ENCODE results near the gene SDK2. TPM values are rescaled to one million over a fixed set of nuclear protein-coding genes. Genes with fewer than 3 reads are reported as not detected.

The SDK2 gene
- total and polyA plus RNA-seq, 2 experiments from 2014 or later: 0.74 to 5.1 TPM

GRCh38 chr17:73620414-73620813 is 23.8 kb downstream of the SDK2 start:
- Mint-ChIP-seq H3K9me3 (peaks cover 16% of the 10 kb centered on the region), H3K36me3 (ENCODE audit: low read depth) (peaks cover 14% of the 10 kb centered on the region), H3K4me3 (no peak overlapping the region), H3K27me3 (ENCODE audit: insufficient read depth, low read depth, poor library complexity) (peaks cover 8% of the 10 kb centered on the region), H3K27ac (no peak overlapping the region), H3K4me1 (peaks cover 35% of the 10 kb centered on the region)
- ATAC-seq: no peak
- H3K9me2 ChIP-seq (ENCODE audit: insufficient read depth): no peaks in the 10 kb centered on the region
- H3F3A ChIP-seq (replicated peaks; ENCODE audit: low read depth): no peaks in the 10 kb centered on the region
- TF ChIP-seq ZNF331 (CRISPR knock-in tag; IDR thresholded peaks at IDR 0.05; ENCODE audit: low read depth): no peak
- no peak for TF ChIP-seq NANOG (IDR thresholded peaks at IDR 0.05; ENCODE audit: borderline replicate concordance)
- TF ChIP-seq CTCF (conservative IDR thresholded peaks at IDR 0.05; ENCODE audit: low read depth in 2 of 2): no peak; a peak in 1 of 4 replicates
- TF ChIP-seq EZH2phosphoT487 (IDR thresholded peaks at IDR 0.05; ENCODE audit: unreplicated experiment): no peak
- TF ChIP-seq ZNF462 (CRISPR knock-in tag; IDR thresholded peaks at IDR 0.05): no peak
- no peak for DNase-seq (ENCODE audit: low spot score)
- H4K20me1 ChIP-seq (replicated peaks; ENCODE audit: insufficient read depth): no peaks in the 10 kb centered on the region; the same call in 1 of the 2 replicates
- H3K27ac ChIP-seq (ENCODE audit: low read depth): no peak overlapping the region
- peaks cover 20% of the 10 kb centered on the region for H3K4me1 ChIP-seq (ENCODE audit: insufficient read depth)
- H2AFZ ChIP-seq: no peak overlapping the region
- H3K4me3 ChIP-seq: no peak overlapping the region
- no peaks in the 10 kb centered on the region for H3K27me3 ChIP-seq (ENCODE audit: insufficient read depth)
- no peak overlapping the region for H3K4me2 ChIP-seq
- no peaks in the 10 kb centered on the region for H3K79me2 ChIP-seq (replicated peaks; ENCODE audit: insufficient read depth)
- H3K36me3 ChIP-seq (ENCODE audit: insufficient read depth): peaks cover 3% of the 10 kb centered on the region; the same call in 1 of the 2 replicates
